DOHH2 (cell line): ENCODE results near the gene XPNPEP3.

ENCODE experiments used
- H3F3A ChIP-seq: fragments of 200-600 bp; sonication (generic), shearing (Covaris generic); 2 replicates; pipeline ENCODE4 v1.6.0; 2016; ENCODE audit warnings: antibody characterized with exemption, mild to moderate bottlenecking; ENCODE audit not compliant: control insufficient read depth, insufficient read depth
- H3K27ac ChIP-seq: fragments of 200-600 bp; sonication (generic); 2 replicates; pipeline ENCODE4 v1.5.1; 2014; ENCODE audit warnings: low read depth, mild to moderate bottlenecking, low read length, moderate library complexity
- H3K27me3 ChIP-seq: fragments of 200-600 bp; sonication (generic); 2 replicates; pipeline ENCODE4 v1.6.1; 2014; ENCODE audit warnings: mild to moderate bottlenecking, low read length, mixed read lengths; ENCODE audit not compliant: control insufficient read depth
- H3K36me3 ChIP-seq: fragments of 200-600 bp; sonication (generic); 2 replicates; pipeline ENCODE4 v1.6.1; 2014; ENCODE audit warnings: mild to moderate bottlenecking, low read length, moderate library complexity, mixed read lengths; ENCODE audit not compliant: control insufficient read depth
- H3K4me1 ChIP-seq: fragments of 200-600 bp; sonication (generic); 2 replicates; pipeline ENCODE4 v1.6.1; 2014; ENCODE audit warnings: mild to moderate bottlenecking, low read length, mixed read lengths; ENCODE audit not compliant: control insufficient read depth
- H3K4me2 ChIP-seq: fragments of 200-600 bp; sonication (generic); 2 replicates; pipeline ENCODE4 v1.6.0; 2014; ENCODE audit warnings: mild to moderate bottlenecking, low read length, moderate library complexity
- H3K4me3 ChIP-seq: fragments of 200-600 bp; sonication (generic); 2 replicates; pipeline ENCODE4 v1.5.1; 2014; ENCODE audit warnings: mild to moderate bottlenecking, low read length, mixed read lengths
- H3K79me2 ChIP-seq: fragments of 200-600 bp; sonication (generic); 2 replicates; pipeline ENCODE4 v1.6.1; 2014; ENCODE audit warnings: mild to moderate bottlenecking, low read length, mixed read lengths; ENCODE audit not compliant: control insufficient read depth
- H3K9me2 ChIP-seq: fragments of 200-600 bp; sonication (generic); replicated peaks from 2 replicates; pipeline ENCODE4 v1.6.1; 2014; ENCODE audit warnings: mild to moderate bottlenecking, low read length, mixed read lengths; ENCODE audit not compliant: control insufficient read depth
- H3K9me3 ChIP-seq: fragments of 200-600 bp; sonication (generic); 2 replicates; pipeline ENCODE4 v1.6.1; 2014; ENCODE audit warnings: antibody characterized with exemption, low read length, mixed read lengths; ENCODE audit not compliant: control insufficient read depth, insufficient read depth
- H4K20me1 ChIP-seq: fragments of 200-600 bp; sonication (generic); 2 replicates; pipeline ENCODE4 v1.6.0; 2014; ENCODE audit warnings: low read depth, mild to moderate bottlenecking, antibody characterized with exemption, low read length, moderate library complexity; ENCODE audit not compliant: control insufficient read depth, insufficient read depth
- EZH2phosphoT487 ChIP-seq: fragments of 200-600 bp; sonication (generic); IDR thresholded peaks from 2 replicates; pipeline ENCODE4 v1.6.1; 2017; ENCODE audit warnings: borderline replicate concordance, mild to moderate bottlenecking, antibody characterized with exemption, low read length, moderate library complexity, mixed read lengths
- TF ChIP-seq, protein P1 (sequence below): fragments of 200-600 bp; sonication (generic); IDR thresholded peaks from one replicate; pipeline ENCODE4 v1.5.1; 2014; ENCODE audit warnings: antibody characterized with exemption, mild to moderate bottlenecking, low read depth, low read length; ENCODE audit not compliant: poor library complexity, severe bottlenecking

XPNPEP3 gene

GRCh38 chr22:40855071-40855978 is 1.6 kb upstream of the XPNPEP3 start:
- Histone ChIP-seq H3K36me3 (peaks cover 56% of the 10 kb centered on the region), H4K20me1 (peaks cover 16% of the 10 kb centered on the region; the same call in 1 of the 2 replicates), H3K27ac (peak overlapping the region; percentile 88), H3K9me3 (no peaks in the 10 kb centered on the region), H3K79me2 (peaks cover 95% of the 10 kb centered on the region), H3K4me1 (peaks cover 44% of the 10 kb centered on the region), H3K9me2 (no peaks in the 10 kb centered on the region), H3K27me3 (no peaks in the 10 kb centered on the region), H3F3A (no peaks in the 10 kb centered on the region), H3K4me2 (peak overlapping the region; percentile 75), H3K4me3 (peak overlapping the region; percentile 99)
- TF ChIP-seq, protein P1, sequence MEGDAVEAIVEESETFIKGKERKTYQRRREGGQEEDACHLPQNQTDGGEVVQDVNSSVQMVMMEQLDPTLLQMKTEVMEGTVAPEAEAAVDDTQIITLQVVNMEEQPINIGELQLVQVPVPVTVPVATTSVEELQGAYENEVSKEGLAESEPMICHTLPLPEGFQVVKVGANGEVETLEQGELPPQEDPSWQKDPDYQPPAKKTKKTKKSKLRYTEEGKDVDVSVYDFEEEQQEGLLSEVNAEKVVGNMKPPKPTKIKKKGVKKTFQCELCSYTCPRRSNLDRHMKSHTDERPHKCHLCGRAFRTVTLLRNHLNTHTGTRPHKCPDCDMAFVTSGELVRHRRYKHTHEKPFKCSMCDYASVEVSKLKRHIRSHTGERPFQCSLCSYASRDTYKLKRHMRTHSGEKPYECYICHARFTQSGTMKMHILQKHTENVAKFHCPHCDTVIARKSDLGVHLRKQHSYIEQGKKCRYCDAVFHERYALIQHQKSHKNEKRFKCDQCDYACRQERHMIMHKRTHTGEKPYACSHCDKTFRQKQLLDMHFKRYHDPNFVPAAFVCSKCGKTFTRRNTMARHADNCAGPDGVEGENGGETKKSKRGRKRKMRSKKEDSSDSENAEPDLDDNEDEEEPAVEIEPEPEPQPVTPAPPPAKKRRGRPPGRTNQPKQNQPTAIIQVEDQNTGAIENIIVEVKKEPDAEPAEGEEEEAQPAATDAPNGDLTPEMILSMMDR: no peak
- TF ChIP-seq EZH2phosphoT487: no peak

- Histone ChIP-seq H4K20me1 (peaks cover 16% of the 10 kb centered on the region; the same call in 1 of the 2 replicates), H3K4me1 (peaks cover 44% of the 10 kb centered on the region), H3F3A (peaks cover under 1% of the 10 kb centered on the region; the same call in 1 of the 2 replicates), H3K36me3 (peaks cover 56% of the 10 kb centered on the region), H3K27ac (peak overlapping the region; percentile 88), H3K9me3 (no peaks in the 10 kb centered on the region), H3K79me2 (peaks cover 95% of the 10 kb centered on the region), H3K4me3 (peak overlapping the region; percentile 99), H3K9me2 (no peaks in the 10 kb centered on the region), H3K4me2 (peak overlapping the region; percentile 75), H3K27me3 (no peaks in the 10 kb centered on the region)
- TF ChIP-seq, protein P1: no peak
- no peak for TF ChIP-seq EZH2phosphoT487
Measured at GRCh38 chr22:40855979-40856512, 902 bp upstream of the XPNPEP3 start.

DNA sequence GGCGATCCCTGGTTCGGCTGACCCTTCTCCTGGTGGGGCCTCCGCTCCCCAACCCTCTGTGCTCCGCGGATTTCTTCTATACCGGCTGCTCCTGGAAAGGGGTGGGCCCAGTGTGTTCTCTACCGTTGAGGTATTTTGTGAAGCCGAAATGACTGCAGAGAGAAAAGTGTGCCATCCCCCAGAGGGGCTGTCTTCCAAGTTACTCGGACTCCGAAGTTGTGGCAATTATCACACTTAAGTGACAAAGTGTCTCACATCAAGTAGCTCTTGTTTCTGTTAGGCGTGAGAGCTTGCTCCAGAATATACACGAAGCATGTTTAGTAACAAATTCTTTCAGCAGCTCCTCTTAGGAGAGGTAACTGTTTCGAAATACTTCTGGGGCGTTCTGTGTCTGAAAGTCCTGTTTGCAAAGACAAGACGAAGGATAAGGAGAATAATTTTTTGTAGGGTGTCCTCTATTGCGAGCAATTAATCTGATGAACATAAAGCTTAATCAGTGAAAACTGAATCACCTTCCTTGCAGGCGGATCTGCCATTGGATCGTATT is 434 bp downstream of the XPNPEP3 start:
- no peaks in the 10 kb centered on the region for H3K9me3 ChIP-seq
- H3K36me3 ChIP-seq: peaks cover 55% of the 10 kb centered on the region
- peak overlapping the region; percentile 75 for H3K4me2 ChIP-seq
- H3K9me2 ChIP-seq: no peaks in the 10 kb centered on the region
- H4K20me1 ChIP-seq: peaks cover 10% of the 10 kb centered on the region; the same call in 1 of the 2 replicates
- peaks cover 3% of the 10 kb centered on the region; the same call in 1 of the 2 replicates for H3F3A ChIP-seq
- H3K27me3 ChIP-seq: no peaks in the 10 kb centered on the region
- peak overlapping the region; percentile 88 for H3K27ac ChIP-seq
- H3K4me1 ChIP-seq: peaks cover 44% of the 10 kb centered on the region
- TF ChIP-seq, protein P1: no peak
- no peak for TF ChIP-seq EZH2phosphoT487
- peak overlapping the region; percentile 99 for H3K4me3 ChIP-seq
- peaks cover 95% of the 10 kb centered on the region for H3K79me2 ChIP-seq
